Thoracic aorta (tissue), 2 donors: ENCODE results near the gene RSU1. TPM values are rescaled to one million over a fixed set of nuclear protein-coding genes. Genes with fewer than 3 reads are reported as not detected.

Experiments
- ATAC-seq: fragments of 150-250 bp; one replicate; pipeline ENCODE4 v1.8.0; 2017; ENCODE audit warnings: low read depth; ENCODE audit not compliant: insufficient number of reproducible peaks, low FRiP score
- DNase-seq: peaks from one replicate; pipeline ENCODE4 v3.0.0-alpha.2; 2020; ENCODE audit warnings: low spot score
- H3K27ac ChIP-seq, 2 donors: fragments of 200-600 bp; sonication (generic); 1 replicate in 1 of 2; 2 replicates in 1 of 2; pipeline ENCODE4 v1.5.1; 2016; ENCODE audit warnings: mild to moderate bottlenecking in 2 of 2, moderate library complexity in 2 of 2
- H3K27me3 ChIP-seq: fragments of 200-600 bp; sonication (generic); replicated peaks from 2 replicates; pipeline ENCODE4 v1.6.0; 2016; ENCODE audit warnings: mild to moderate bottlenecking; ENCODE audit not compliant: insufficient read depth
- H3K36me3 ChIP-seq: fragments of 200-600 bp; sonication (generic); one replicate; pipeline ENCODE4 v1.5.1; 2016
- H3K4me1 ChIP-seq, 2 donors: fragments of 200-600 bp; sonication (generic); 1 replicate in 1 of 2; 2 replicates in 1 of 2; pipeline versions ENCODE4 v1.5.1 to v1.6.0; 2016; ENCODE audit warnings: low read depth in 2 of 2, mild to moderate bottlenecking in 1 of 2; ENCODE audit not compliant: control insufficient read depth in 1 of 2
- H3K4me3 ChIP-seq: fragments of 200-600 bp; sonication (generic); 2 replicates; pipeline ENCODE4 v1.5.1; 2016; ENCODE audit warnings: mild to moderate bottlenecking
- H3K9me3 ChIP-seq: fragments of 200-600 bp; sonication (generic); 2 replicates; pipeline ENCODE4 v1.5.1; 2016
- total RNA-seq, 2 donors: library from RNA; depleted of rRNA; stranded (reverse); fragments of >200 nt; gene quantifications; one replicate each; pipeline versions ENCODE4 v1.1.0 to v1.2.3, GENCODE V29; 2016
- TF ChIP-seq, protein P1 (sequence below): fragments of 200-600 bp; sonication (generic); IDR thresholded peaks from one replicate; pipeline ENCODE4 v1.5.1; 2019; ENCODE audit warnings: antibody characterized with exemption

RSU1 gene
- total RNA-seq, 2 donors from 2014 or later: 88.0 to 122 TPM

DNA sequence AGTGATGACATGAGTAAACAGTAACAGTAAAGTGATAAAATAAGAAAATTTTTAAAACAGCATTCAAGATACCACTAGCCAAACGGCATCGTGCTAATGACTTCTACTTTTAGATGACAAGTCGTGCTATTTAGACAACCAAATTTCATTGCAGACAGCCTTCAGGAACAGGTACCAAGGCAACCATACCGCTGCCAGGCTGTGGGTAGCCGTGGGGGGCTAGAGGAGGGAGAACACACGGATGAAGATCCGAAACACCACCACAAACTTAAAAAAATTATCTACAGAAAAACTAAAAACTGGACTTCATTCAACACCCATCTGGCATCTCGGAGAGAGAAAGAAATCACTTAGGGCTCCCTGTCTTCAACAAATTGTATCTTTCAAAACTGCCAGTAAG is 89.6 kb downstream of the RSU1 start:
- no peak overlapping the region for H3K27ac ChIP-seq
- TF ChIP-seq, protein P1, sequence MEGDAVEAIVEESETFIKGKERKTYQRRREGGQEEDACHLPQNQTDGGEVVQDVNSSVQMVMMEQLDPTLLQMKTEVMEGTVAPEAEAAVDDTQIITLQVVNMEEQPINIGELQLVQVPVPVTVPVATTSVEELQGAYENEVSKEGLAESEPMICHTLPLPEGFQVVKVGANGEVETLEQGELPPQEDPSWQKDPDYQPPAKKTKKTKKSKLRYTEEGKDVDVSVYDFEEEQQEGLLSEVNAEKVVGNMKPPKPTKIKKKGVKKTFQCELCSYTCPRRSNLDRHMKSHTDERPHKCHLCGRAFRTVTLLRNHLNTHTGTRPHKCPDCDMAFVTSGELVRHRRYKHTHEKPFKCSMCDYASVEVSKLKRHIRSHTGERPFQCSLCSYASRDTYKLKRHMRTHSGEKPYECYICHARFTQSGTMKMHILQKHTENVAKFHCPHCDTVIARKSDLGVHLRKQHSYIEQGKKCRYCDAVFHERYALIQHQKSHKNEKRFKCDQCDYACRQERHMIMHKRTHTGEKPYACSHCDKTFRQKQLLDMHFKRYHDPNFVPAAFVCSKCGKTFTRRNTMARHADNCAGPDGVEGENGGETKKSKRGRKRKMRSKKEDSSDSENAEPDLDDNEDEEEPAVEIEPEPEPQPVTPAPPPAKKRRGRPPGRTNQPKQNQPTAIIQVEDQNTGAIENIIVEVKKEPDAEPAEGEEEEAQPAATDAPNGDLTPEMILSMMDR: no peak
- H3K4me3 ChIP-seq: no peak overlapping the region
- no peaks in the 10 kb centered on the region for H3K9me3 ChIP-seq
- no peaks in the 10 kb centered on the region for H3K27me3 ChIP-seq
- ATAC-seq: no peak
- H3K4me1 ChIP-seq: no peaks in the 10 kb centered on the region
- no peaks in the 10 kb centered on the region for H3K36me3 ChIP-seq
- DNase-seq: no peak

DNA sequence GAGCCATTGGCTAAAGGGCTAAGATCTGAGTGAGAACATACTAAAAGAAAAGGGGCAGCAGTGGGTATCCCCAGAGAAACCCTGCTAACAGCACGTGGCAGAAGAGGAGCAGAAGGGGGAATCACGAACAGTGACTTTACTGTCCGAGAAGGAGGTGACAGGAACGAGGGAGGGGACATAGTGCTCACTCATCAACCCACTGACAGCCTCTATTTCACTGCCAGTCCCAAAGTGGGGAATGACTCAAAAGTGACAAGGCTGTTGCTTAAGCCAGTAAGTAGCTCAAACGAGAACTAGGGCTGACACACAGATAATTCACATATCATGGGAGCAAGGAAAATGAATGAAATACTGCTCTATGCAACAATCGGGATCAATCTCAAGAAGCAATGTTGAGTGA is 92.7 kb downstream of the RSU1 start:
- no peaks in the 10 kb centered on the region for H3K9me3 ChIP-seq
- no peaks in the 10 kb centered on the region for H3K27me3 ChIP-seq
- no peak overlapping the region for H3K4me3 ChIP-seq
- no peaks in the 10 kb centered on the region for H3K4me1 ChIP-seq
- peaks cover 5% of the 10 kb centered on the region for H3K36me3 ChIP-seq
- no peak overlapping the region for H3K27ac ChIP-seq
- ATAC-seq (no peak), DNase-seq (no peak)
- TF ChIP-seq, protein P1: no peak

DNA sequence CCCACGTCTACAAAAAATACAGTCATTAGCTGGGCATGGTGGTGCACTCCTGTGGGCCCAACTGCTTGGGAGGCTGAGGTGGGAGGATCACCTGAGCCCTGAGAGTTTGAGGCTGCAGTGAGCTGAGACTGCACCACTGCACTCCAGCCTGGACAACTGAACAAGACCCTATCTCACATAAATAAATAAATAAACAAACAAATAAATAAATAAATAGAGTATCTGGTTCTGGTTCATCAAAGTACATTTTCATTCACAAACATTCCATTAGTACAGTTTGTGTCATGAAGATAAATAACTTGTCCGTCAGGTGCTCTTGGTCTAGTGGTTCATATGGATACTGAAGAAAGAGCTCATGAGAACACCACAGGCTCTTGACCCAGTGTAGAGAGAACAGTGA is 96.4 kb downstream of the RSU1 start:
- no peak overlapping the region for H3K27ac ChIP-seq
- H3K27me3 ChIP-seq: no peaks in the 10 kb centered on the region
- H3K4me1 ChIP-seq: peaks cover 0 to 8% of the 10 kb centered on the region in 2 donors
- no peak for ATAC-seq
- H3K9me3 ChIP-seq: no peaks in the 10 kb centered on the region
- H3K36me3 ChIP-seq: peaks cover 5% of the 10 kb centered on the region
- TF ChIP-seq, protein P1: no peak
- no peak for DNase-seq
- H3K4me3 ChIP-seq: no peak overlapping the region

DNA sequence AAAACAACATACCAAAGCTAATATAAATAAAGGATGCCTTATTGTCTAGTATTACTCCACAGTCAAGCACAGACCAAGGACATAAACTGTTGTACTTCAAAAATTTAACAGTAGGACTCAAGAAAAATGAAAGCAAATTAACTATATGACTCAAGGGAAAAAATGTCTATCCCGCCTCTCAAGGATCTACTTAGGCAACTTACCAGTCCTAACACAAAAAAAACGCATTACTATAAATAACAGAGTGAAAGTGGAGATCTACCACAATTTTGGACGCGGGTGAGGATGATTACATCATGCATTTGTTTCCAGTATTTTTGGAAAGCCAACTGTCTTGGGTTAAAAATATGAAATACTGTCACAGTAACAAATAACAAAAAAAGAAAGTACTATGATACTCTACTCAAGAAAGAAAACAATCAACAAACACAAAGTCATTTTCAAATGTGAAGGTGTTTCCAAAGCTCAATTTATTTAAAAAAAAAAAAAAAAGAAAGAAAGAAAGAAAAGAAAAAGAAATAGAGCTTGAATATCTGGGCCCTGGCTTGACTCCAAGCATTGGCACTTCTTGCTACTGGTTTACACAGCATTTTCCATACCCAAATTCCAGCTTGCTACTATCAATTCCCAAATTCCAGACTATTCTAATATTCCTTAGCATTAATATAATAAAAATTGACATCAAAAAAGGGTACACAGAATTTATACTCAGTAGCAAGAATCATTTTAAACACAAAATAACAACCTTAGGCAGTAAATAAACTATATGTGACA is 99.4 kb downstream of the RSU1 start:
- TF ChIP-seq, protein P1: no peak
- peaks cover 5% of the 10 kb centered on the region for H3K36me3 ChIP-seq
- peaks cover 6% of the 10 kb centered on the region for H3K9me3 ChIP-seq
- peaks cover 0 to 8% of the 10 kb centered on the region in 2 donors for H3K4me1 ChIP-seq
- no peaks in the 10 kb centered on the region for H3K27me3 ChIP-seq
- DNase-seq (no peak), ATAC-seq (peak; percentile 62)
- H3K27ac ChIP-seq: no peak overlapping the region
- peak overlapping the region; percentile 1 for H3K4me3 ChIP-seq

DNA sequence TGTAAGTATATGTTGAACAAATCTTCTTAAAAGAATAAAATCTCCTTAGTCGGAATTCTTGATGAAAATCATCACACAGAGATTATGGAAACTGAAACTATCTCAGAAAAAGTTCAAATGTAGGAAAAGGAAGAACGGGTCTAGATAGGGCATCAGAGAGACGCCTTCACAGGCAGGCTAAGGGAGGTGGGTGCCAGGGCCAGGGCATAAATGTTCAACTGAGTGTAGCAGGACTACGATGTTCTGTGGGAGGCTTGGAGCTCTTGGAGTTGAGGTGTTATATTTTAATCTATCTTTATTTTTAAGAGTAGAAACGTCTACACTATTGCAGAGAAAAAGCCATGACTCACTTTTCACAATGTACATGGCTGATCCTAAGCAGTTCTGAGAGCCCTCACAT is 101.2 kb downstream of the RSU1 start:
- no peak overlapping the region for H3K27ac ChIP-seq
- H3K36me3 ChIP-seq: no peaks in the 10 kb centered on the region
- DNase-seq (no peak), ATAC-seq (no peak)
- TF ChIP-seq, protein P1: no peak
- peaks cover 0 to 8% of the 10 kb centered on the region in 2 donors for H3K4me1 ChIP-seq
- no peaks in the 10 kb centered on the region for H3K27me3 ChIP-seq
- H3K4me3 ChIP-seq: no peak overlapping the region
- peaks cover 12% of the 10 kb centered on the region for H3K9me3 ChIP-seq
